Trophoblast cell (in vitro differentiated cells and primary cell): ENCODE measurements around the gene CASP9.
"Not testable (repeated sequence)": the region's sequence is repeated elsewhere in the genome, so short reads cannot be mapped to it uniquely, and the experiment has no call there.

Experiments used
- DNase-seq, 2 donors: peaks; one replicate each; pipeline ENCODE4 v3.0.0-alpha.2; 2016
- H2AFZ ChIP-seq: 2 replicates; pipeline ENCODE4 v1.6.1; 2013; ENCODE audit warnings: low read length, moderate library complexity, mild to moderate bottlenecking; ENCODE audit not compliant: insufficient read depth, poor library complexity
- H2AK5ac ChIP-seq: 2 replicates; pipeline ENCODE4 v1.6.1; 2013; ENCODE audit warnings: mild to moderate bottlenecking, low read length
- H2BK120ac ChIP-seq: 2 replicates; pipeline ENCODE4 v1.6.1; 2013; ENCODE audit warnings: low read length, mild to moderate bottlenecking, moderate library complexity; ENCODE audit not compliant: insufficient read depth, poor library complexity
- H2BK12ac ChIP-seq: 2 replicates; pipeline ENCODE4 v1.6.1; 2013; ENCODE audit warnings: mild to moderate bottlenecking, low read length, moderate library complexity
- H2BK5ac ChIP-seq: 2 replicates; pipeline ENCODE4 v1.6.1; 2013; ENCODE audit warnings: low read length, low read depth, moderate library complexity, mild to moderate bottlenecking; ENCODE audit not compliant: poor library complexity
- H3K14ac ChIP-seq: 2 replicates; pipeline ENCODE4 v1.6.1; 2013; ENCODE audit warnings: mild to moderate bottlenecking, low read length
- H3K18ac ChIP-seq: 2 replicates; pipeline ENCODE4 v1.6.1; 2013; ENCODE audit warnings: mild to moderate bottlenecking, low read length
- H3K23ac ChIP-seq: 2 replicates; pipeline ENCODE4 v1.6.1; 2013; ENCODE audit warnings: low read length
- H3K27ac ChIP-seq: 2 replicates; pipeline ENCODE4 v1.5.1; 2013; ENCODE audit warnings: low read depth, mild to moderate bottlenecking, inconsistent platforms, low read length, moderate library complexity
- H3K27me3 ChIP-seq: 2 replicates; pipeline ENCODE4 v1.6.1; 2013; ENCODE audit warnings: inconsistent platforms, mild to moderate bottlenecking, low read length, moderate library complexity; ENCODE audit not compliant: insufficient read depth
- H3K36me3 ChIP-seq, 2 experiments: 1 replicate in 1 of 2; 2 replicates in 1 of 2; pipeline ENCODE4 v1.6.1; 2013; ENCODE audit warnings: low read length in 2 of 2, mild to moderate bottlenecking in 2 of 2, moderate library complexity in 1 of 2; ENCODE audit not compliant: insufficient read depth in 2 of 2, control insufficient read depth in 1 of 2
- H3K4ac ChIP-seq: 2 replicates; pipeline ENCODE4 v1.6.1; 2013; ENCODE audit warnings: low read depth, mild to moderate bottlenecking, low read length, moderate library complexity
- H3K4me1 ChIP-seq, 2 experiments: 1 replicate in 1 of 2; 2 replicates in 1 of 2; pipeline ENCODE4 v1.6.1; 2013; ENCODE audit warnings: low read length in 2 of 2, mild to moderate bottlenecking in 2 of 2, moderate library complexity in 1 of 2; ENCODE audit not compliant: insufficient read depth in 2 of 2, control insufficient read depth in 1 of 2
- H3K4me2 ChIP-seq: 2 replicates; pipeline ENCODE4 v1.6.1; 2013; ENCODE audit warnings: inconsistent platforms, mild to moderate bottlenecking, low read length, moderate library complexity
- H3K4me3 ChIP-seq: 2 replicates; pipeline ENCODE4 v1.5.1; 2013; ENCODE audit warnings: mild to moderate bottlenecking, low read depth, low read length, inconsistent platforms
- H3K79me1 ChIP-seq: one replicate; pipeline ENCODE4 v1.6.1; 2013; ENCODE audit warnings: low read length
- H3K79me2 ChIP-seq: 2 replicates; pipeline ENCODE4 v1.6.1; 2013; ENCODE audit warnings: low read length, mild to moderate bottlenecking; ENCODE audit not compliant: control insufficient read depth, insufficient read depth, poor library complexity
- H3K9ac ChIP-seq: 2 replicates; pipeline ENCODE4 v1.6.1; 2013; ENCODE audit warnings: mild to moderate bottlenecking, low read length
- H3K9me3 ChIP-seq: 2 replicates; pipeline ENCODE4 v1.6.1; 2013; ENCODE audit warnings: low read depth, mild to moderate bottlenecking, control low read depth, inconsistent platforms, low read length; ENCODE audit not compliant: insufficient read depth
- H4K12ac ChIP-seq: 2 replicates; pipeline ENCODE4 v1.6.1; 2013; ENCODE audit warnings: low read depth, mild to moderate bottlenecking, low read length, moderate library complexity
- H4K8ac ChIP-seq: 2 replicates; pipeline ENCODE4 v1.6.1; 2013; ENCODE audit warnings: low read depth, mild to moderate bottlenecking, low read length, moderate library complexity
- H4K91ac ChIP-seq: one replicate; pipeline ENCODE4 v1.6.1; 2013; ENCODE audit warnings: low read depth, mild to moderate bottlenecking, low read length, moderate library complexity
- WGBS: extraction: QIAGEN DNeasy Blood & Tissue Kit; methylation state at CpG from one replicate; pipeline ENCODE4 v1.1.7; 2013; ENCODE audit warnings: missing lambda C conversion rate; ENCODE audit not compliant: insufficient read length, insufficient coverage; ENCODE audit errors: extremely low coverage; 5-methylcytosine and 5-hydroxymethylcytosine counted together

The CASP9 gene

GRCh38 chr1:15468145-15468544, 55.9 kb downstream of the CASP9 start:
- no peak overlapping the region for H2BK5ac ChIP-seq
- peaks cover 3% of the 10 kb centered on the region for H3K9me3 ChIP-seq
- no peaks in the 10 kb centered on the region for H3K79me1 ChIP-seq
- no peak overlapping the region for H3K4ac ChIP-seq
- no peak for DNase-seq
- no peak overlapping the region for H3K23ac ChIP-seq
- H3K36me3 ChIP-seq: no peaks in the 10 kb centered on the region
- no peak overlapping the region for H4K12ac ChIP-seq
- no peaks in the 10 kb centered on the region for H3K79me2 ChIP-seq
- H3K14ac ChIP-seq: no peak overlapping the region
- H4K8ac ChIP-seq: no peak overlapping the region
- H3K4me2 ChIP-seq: no peak overlapping the region
- no peak overlapping the region for H3K18ac ChIP-seq
- H3K27me3 ChIP-seq: no peaks in the 10 kb centered on the region
- H2BK12ac ChIP-seq: no peak overlapping the region
- peaks cover 0 to under 1% of the 10 kb centered on the region in 2 experiments for H3K4me1 ChIP-seq
- no peak overlapping the region for H4K91ac ChIP-seq
- no peak overlapping the region for H3K9ac ChIP-seq
- H2AK5ac ChIP-seq: no peak overlapping the region
- H2BK120ac ChIP-seq: no peak overlapping the region
- H3K4me3 ChIP-seq: no peak overlapping the region
- H3K27ac ChIP-seq: no peak overlapping the region
- H2AFZ ChIP-seq: no peak overlapping the region

GRCh38 chr1:15466955-15467625, 56.9 kb downstream of the CASP9 start:
- H3K4me2 ChIP-seq, H3K9me3 ChIP-seq, H3K18ac ChIP-seq, H3K4me1 ChIP-seq, H3K23ac ChIP-seq, H3K27me3 ChIP-seq, H4K91ac ChIP-seq, H3K79me1 ChIP-seq, H3K27ac ChIP-seq, H3K4ac ChIP-seq, H2AK5ac ChIP-seq, H3K36me3 ChIP-seq, H4K8ac ChIP-seq, H3K79me2 ChIP-seq, H3K9ac ChIP-seq, DNase-seq, H3K14ac ChIP-seq, H2BK12ac ChIP-seq, H2BK5ac ChIP-seq, H2BK120ac ChIP-seq, H4K12ac ChIP-seq, H3K4me3 ChIP-seq, H2AFZ ChIP-seq: not testable (repeated sequence)
- WGBS: no CpG with 5 or more reads among the region's 22 CpGs

GRCh38 chr1:15465674-15466073, 58.3 kb downstream of the CASP9 start:
- no peak for DNase-seq

GRCh38 chr1:15463926-15464322, 60.1 kb downstream of the CASP9 start:
- H4K91ac ChIP-seq, H3K79me1 ChIP-seq, H3K27ac ChIP-seq, H2BK12ac ChIP-seq, H3K36me3 ChIP-seq, H2AK5ac ChIP-seq, H4K8ac ChIP-seq, DNase-seq, H3K18ac ChIP-seq, H3K9me3 ChIP-seq, H3K4me2 ChIP-seq, H3K4ac ChIP-seq, H3K4me3 ChIP-seq, H3K79me2 ChIP-seq, H4K12ac ChIP-seq, H3K14ac ChIP-seq, H3K27me3 ChIP-seq, H2BK5ac ChIP-seq, H3K9ac ChIP-seq, H2AFZ ChIP-seq, H3K4me1 ChIP-seq, H3K23ac ChIP-seq, H2BK120ac ChIP-seq: not testable (repeated sequence)
- no CpG with 5 or more reads among the region's 5 CpGs for WGBS

More at GRCh38 chr1:15465674-15466073, 58.3 kb downstream of the CASP9 start:
- Histone ChIP-seq H3K27me3 (no peaks in the 10 kb centered on the region), H3K79me1 (no peaks in the 10 kb centered on the region), H4K91ac (no peak overlapping the region), H3K14ac (no peak overlapping the region), H3K4me1 (peaks cover 0 to 3% of the 10 kb centered on the region in 2 experiments), H4K8ac (no peak overlapping the region), H3K18ac (no peak overlapping the region), H2BK12ac (no peak overlapping the region), H3K9ac (no peak overlapping the region), H4K12ac (no peak overlapping the region), H2BK5ac (no peak overlapping the region), H3K4me2 (no peak overlapping the region), H3K9me3 (no peaks in the 10 kb centered on the region), H2AFZ (no peak overlapping the region), H3K4ac (no peak overlapping the region), H3K4me3 (no peak overlapping the region), H3K79me2 (no peaks in the 10 kb centered on the region), H3K36me3 (no peaks in the 10 kb centered on the region), H3K23ac (no peak overlapping the region), H2BK120ac (no peak overlapping the region), H3K27ac (no peak overlapping the region), H2AK5ac (no peak overlapping the region)
- WGBS: no CpG with 5 or more reads among the region's 7 CpGs
